ENCODE measurements around the gene AGPAT1. TPM values are rescaled to one million over a fixed set of nuclear protein-coding genes. Genes with fewer than 3 reads are reported as not detected.
"Not testable (repeated sequence)": the region's sequence is repeated elsewhere in the genome, so short reads cannot be mapped to it uniquely, and the experiment has no call there.

Gene AGPAT1
- total RNA-seq, 1 donor from 2014 or later = 13.6 TPM

DNA sequence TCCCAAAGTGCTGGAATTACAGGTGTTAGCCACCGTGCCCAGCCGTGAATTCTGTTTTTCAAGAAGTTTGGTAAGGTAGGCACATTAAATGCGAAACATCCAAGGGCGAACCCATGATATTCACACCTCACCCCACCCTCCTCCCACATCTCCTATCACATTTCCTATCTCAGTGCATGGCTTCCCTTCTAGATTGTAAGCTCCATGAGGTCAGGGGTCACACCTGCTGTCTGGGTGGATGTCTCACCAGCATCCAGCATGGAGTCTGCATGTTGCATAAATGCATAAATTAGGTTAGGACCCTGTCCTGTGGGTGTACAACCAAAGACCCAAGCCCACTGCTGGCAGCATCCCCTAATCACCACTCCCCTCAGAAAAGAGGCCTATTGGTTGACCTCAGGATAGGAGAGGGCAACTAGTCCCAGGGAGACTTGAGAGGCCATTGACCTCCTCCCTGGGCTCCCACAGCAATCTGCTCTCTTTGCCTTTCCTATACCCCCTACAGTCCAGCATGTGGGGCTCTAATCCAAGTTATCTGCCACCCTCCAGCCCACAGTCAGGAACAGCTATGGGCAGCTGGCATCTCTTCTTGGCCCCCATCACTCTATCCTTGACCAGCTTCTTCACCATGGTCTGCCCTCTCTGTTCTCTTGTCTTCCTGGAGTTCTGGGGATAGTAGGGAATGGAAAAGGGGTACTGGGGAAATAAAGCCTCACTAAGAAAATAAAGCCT is 28.3 kb downstream of the AGPAT1 start:
- no peak for DNase-seq

DNA sequence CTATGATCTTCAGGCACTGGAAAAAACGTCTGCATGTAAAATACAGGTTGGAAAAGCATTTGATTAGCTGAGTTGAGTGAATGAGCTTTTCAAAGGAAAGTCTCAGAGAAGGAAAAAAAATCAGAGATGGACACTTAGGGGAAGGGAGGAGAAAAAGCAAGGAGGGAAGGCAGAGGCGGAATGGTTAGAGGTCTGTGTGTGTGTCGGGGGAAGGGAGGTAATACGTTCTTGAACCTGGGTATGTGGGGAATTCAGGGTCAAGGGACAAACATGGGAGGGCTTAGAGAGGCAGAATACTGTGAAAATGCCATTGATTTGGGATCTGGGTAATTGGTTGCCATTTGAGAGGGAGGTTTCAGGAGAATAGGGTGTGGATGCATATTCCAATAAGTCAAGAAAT is 29.2 kb downstream of the AGPAT1 start:
- no peak for DNase-seq

DNA sequence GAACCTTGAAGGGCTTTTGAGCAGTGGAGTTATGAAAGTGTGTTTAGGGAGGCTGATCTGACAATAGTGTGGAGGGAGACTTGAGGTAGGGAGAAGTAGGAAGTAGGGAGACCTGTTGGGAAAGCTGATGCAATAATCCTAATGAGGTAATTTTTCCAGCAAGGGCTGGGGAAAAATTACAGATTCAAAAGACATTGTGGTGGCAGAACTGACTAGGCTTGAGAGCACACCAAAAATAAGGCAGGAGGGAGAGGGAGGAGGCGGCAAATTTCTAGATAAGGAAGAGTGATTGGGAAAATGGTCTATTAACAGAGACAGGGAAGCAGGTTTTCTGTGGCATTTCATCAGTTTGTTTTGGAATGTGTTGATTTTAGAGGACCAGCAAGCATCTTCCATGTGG is 29.6 kb downstream of the AGPAT1 start:
- no peak for DNase-seq

DNA sequence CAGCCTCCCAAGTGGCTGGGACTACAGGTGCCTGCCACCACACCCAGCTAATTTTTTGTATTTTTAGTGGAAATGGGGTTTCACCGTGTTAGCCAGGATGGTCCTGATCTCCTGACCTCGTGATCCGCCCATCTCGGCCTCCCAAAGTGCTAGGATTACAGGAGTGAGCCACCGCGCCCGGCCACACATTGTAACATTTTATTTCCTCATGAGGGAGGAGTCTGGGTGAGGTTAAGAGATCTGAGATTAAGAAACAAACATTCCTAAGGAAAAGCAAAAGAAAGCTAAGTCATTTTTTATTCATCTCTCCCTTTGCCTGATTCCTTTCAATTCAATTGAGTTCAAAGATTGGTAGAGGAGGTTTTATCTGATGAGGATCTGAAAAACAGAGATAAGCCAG is 31.6 kb downstream of the AGPAT1 start:
- DNase-seq = not testable (repeated sequence)

DNA sequence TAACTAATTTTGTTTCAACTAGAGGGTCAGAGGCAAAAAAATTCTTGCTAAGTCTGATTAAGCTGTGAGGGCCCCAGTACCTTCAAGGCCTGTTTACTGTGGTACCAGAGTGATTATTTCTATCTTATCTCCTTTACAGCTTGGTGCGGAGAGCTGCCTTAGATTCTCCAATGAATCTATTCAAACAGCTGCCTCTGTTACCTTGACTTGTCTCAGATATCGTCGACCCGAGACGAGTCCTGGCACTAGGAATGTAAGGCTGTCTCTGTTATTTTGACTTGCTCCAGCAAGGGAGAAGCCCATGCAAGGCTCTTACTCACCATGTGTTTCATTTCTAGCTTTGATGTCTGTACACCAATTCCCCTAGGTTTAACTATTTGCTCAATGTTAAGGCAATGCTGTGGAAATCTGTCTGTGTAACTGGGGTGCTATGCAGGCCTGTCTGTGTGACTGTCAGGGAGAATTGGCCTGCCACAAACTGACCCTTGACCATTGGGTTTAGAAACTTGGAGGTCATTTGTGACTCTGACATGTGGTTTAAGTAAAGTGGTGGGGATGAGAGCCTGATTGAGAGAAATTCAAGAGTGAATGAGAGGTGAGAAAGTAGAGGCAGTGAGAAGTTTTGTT is 35.4 kb downstream of the AGPAT1 start:
- no peak for DNase-seq

DNA sequence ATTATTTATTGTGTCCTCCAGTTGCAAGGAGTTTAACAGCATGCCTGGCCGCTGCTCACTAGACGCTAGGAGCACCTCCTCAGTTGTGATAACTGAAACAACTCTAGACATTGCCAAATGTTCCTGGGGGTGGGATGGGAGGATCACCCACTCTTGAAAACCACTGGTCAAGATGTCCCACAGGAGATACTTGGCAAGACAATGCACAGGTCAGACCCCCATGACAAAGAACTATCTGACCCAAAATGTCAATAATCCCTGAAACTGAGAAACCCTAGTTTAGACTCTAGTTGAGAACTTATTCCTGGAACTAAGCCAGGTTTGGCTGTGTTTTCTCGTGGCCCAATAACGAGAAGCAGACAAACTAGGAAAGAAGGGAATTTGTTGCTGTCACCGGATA is 36.3 kb downstream of the AGPAT1 start:
- DNase-seq = no peak

DNA sequence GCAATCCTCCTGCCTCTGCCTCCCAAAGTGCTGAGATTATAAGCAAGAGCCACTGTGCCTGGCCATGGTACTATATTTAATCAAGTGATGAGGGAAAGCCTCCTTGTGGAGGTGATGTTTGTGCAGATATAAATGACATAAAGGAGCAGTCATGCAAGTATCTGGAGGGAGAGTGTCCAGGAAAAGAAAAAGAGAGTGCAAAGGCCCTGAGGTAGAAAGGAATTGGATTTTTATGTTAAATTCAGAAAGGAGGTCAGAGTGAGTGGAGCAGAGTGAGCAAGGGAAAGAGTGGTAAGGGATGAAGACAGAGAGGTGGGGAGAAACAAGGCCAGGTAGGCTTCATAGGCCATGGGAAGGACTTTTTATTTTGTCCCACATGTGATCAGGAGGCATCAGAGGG is 38.4 kb downstream of the AGPAT1 start:
- DNase-seq = no peak

DNA sequence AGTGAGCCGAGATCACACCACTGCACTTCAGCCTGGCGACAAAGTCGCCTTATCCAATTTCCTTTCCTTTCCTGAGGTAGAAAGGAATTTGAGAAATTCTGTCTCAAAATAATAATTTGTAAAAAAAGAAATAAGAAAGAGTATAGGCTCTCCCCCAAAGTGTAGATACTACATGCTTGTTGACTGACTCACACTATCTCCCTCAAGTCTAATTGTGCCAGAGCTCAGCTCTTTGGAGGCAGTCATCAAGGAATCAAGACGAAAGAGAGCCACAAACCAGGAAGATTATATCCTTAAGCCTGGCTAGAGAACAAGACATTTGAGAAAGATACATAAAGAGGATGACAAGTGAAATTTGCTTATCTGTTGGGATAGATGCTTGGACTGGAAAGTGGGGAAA is 42.1 kb downstream of the AGPAT1 start:
- DNase-seq = no peak

DNA sequence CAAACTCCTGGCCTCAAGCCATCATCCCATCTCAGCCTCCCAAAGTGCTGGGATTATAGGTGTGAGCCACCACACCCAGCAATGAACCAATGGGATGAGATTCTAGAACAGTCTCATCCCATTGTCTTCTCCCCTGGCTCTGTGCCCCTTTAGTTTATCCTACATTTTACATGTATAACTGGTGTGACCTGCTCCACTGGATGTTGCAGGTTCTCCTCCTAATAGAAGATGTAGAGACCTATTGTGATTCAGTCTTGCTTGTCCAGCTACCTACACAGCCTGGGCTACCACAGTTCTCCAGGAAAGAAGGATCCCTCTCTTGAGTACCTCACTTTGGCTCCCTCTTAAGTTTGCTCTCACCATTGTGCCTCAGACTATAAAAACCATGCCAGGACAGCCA is 43.8 kb downstream of the AGPAT1 start:
- DNase-seq = no peak

DNA sequence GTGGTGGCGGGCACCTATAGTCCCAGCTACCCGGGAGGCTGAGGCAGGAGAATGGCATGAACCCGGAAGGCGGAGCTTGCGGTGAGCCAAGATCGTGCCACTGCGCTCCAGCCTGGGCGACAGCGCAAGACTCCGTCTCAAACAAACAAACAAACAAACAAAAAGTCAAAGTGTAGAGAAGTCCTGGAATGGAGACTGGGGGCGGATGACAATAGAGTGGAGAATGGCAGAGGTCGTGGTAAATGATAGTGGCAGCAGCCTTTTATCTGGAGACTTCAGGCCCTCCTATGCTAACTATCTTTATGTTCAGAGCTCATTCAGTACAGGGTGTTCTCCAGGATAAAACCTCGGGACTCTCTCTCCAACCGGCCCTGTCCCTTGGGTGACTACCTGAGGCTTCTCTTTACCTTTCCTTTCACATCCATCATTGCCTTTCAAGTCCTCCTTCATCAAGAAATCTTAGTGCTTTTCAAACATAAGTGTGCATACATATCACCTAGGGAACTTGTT is 44.4 kb downstream of the AGPAT1 start:
- DNase-seq = no peak

DNA sequence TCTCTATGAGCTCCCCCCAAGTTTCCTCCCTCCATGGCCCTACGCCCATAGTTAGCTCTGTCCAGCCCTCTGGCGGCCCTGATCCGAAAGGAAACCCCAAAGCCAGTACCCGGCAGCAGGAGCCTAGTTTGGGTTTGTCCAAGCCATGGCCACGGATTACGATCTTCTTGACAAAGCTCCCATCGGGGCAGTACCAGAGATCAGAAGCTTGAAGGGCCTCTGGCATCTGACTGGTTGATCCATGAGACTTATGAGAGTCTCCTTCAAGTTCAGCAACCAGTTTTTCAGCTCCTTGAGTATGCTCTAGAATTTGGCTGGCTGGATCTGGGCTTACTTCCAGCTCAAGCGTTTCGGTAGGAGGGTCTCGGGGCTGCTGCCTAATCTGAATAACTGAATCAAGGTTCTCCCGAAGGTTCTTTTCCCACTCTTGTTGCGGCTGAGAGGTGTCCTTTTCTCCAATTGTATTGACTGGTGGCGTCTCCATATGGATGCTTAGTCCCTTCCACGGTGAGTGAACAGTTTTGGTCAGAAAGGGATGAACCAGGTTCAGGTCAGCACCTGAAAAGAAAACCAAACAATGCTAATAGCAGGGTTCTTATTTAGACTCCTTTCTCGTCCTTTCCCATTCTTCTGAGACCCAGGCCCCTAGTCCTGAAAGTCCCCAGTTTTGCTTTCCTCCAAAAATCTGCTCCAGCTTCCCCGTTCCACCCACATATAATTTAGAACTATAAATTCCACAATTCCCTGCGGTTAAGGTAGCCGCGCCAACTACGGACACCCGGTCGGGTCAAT is 46.4 kb downstream of the AGPAT1 start:
- no peak for DNase-seq

DNA sequence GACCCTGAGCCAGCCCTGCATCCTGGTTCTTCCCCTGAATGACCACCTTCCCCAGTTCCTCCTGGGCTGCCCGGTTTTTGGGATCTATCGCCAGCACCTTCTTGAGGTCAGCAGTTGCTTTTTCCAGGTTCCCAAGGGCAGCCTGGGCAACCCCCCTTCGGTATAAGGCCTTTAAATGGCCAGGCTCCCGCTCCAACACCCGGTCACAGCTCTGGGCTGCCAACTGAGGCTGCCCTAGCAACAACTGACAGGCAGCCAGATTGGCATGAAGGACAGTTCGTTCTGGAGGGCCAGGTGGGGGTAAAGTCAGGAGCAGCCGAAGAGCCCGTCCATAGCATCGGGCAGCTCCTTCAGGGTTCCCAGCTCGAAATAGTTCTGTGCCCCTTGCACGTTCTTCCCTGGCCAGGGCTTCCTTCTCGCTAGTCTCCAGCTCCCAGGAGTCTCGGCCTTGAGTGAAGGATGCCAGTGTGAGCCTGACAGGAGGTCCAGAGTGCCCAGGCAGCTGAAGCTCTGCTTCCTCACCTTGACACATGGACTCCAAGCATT is 47.1 kb downstream of the AGPAT1 start:
- no peak for DNase-seq

DNA sequence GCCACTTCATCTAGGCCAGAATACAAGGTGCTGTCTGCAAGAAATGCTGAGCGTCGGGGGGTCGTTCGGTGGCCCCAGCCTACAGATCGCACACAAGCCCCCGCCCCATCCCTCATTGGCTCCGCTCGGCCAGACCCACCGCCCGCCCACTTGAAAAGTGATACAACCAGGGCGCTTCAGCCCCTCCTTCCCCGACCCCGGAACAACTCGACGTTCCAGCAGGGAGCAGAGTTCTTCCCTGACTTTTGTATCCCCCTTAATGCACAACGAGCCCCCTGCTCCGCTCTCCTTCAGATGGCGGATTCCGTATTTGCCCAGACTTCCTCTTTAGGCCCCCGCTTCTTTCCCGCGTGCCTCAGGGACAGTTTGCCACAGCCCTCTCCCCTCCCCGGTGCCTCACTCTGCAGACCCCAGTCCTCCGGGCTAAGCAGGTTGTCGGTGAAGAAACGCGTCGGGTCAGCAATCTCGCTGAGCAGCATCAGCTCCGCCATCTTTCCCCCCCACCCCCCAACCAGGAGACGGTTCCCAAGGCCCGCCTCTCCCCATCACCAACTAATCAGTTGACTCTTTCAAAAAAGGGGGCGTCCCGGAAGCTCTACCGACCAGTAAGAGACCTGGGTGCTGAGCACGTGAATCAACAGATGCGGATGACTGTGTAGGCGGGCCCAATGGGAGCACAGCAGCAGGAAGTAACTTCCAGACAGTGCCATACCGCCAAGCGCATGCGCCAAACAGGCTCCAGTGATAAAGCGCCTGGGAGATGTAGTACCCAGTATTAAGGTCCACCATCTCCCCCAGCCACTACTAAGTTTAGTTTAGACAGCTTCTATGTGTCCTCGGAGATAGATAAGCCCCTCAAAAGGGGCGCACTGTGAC is 47.9 kb downstream of the AGPAT1 start, which contains the start of gene ATF6B:
Gene ATF6B, minus strand, starts transcription at position 530 of the 876 bp plus-strand sequence. Its CDS starts 39 bp downstream, at position 491.
- peak; percentile 99 for DNase-seq

DNA sequence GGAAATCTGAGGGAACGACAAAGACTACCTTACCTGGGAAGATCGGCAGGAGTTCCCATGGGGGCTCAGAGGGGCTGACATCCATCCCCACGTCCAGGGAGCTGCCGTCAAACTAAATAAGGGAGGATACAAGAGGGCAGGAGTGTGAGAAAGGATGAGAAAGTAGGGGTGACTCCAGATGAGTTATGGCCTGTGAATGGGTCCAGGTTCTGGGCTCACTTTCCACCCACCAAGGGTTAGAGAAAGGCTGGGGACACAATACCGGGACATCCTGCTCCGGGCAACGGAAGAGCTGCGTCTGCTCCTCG is 48.5 kb downstream of the AGPAT1 start:
- no peak for DNase-seq

DNA sequence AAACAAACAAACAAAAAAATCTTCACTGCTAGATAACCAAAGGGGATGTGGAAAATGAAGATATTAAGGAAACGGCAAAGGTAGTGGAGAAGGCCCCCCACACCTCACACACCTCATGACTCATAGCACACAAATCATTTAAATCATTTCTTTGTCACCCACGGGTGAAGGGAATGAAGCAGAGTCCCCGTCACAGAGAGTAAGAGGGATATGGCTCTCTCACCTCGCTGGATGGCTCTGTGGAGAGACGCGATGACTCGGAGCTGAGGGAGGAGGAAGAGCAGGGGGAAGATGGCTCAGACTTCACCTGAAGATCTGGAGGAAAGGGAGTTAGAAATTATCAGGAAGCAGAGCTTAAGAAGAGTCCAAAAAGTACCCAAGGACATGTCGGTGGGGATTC is 49.0 kb downstream of the AGPAT1 start:
- DNase-seq = no peak

DNA sequence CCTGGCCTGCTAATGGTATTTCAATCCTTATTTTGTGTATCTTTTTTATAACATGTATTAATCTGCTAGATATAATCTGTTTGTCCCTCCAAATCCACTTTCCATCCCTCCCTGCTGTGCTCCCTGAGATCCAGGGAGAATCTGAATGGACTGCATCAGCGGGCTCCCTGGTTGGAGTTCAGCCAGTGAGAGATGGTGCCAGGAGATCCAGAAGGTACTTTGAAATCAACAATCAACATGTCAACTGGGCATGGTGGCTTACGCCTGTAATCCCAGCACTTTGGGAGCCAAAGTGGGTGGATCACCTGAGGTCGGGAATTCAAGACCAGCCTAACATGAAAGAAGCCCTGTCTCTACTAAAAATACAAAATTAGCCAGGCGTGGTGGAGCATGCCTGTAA is 52.2 kb downstream of the AGPAT1 start:
- DNase-seq = no peak

DNA sequence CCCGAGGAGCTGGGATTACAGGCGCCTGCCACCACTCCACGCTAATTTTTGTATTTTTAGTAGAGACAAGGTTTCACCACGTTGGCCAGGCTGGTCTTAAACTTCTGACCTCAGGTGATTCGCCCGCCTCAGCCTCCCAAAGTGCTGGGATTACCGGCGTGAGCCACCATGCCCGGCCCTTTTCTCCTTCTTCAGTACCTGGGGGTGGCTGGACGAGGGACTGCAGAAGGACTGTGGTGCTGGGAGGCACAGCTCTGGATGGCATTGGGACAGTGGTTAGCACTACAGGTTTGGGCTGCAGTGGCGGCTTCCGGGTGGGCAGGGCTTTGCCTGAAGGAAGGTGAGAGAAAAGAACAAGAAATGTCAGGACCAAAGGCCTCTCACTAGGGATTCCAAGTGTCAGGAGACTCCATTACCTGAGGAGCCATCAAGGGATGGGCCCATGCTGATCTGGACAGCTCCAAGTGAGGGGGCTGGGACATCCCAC is 55.3 kb downstream of the AGPAT1 start:
- DNase-seq = no peak

DNA sequence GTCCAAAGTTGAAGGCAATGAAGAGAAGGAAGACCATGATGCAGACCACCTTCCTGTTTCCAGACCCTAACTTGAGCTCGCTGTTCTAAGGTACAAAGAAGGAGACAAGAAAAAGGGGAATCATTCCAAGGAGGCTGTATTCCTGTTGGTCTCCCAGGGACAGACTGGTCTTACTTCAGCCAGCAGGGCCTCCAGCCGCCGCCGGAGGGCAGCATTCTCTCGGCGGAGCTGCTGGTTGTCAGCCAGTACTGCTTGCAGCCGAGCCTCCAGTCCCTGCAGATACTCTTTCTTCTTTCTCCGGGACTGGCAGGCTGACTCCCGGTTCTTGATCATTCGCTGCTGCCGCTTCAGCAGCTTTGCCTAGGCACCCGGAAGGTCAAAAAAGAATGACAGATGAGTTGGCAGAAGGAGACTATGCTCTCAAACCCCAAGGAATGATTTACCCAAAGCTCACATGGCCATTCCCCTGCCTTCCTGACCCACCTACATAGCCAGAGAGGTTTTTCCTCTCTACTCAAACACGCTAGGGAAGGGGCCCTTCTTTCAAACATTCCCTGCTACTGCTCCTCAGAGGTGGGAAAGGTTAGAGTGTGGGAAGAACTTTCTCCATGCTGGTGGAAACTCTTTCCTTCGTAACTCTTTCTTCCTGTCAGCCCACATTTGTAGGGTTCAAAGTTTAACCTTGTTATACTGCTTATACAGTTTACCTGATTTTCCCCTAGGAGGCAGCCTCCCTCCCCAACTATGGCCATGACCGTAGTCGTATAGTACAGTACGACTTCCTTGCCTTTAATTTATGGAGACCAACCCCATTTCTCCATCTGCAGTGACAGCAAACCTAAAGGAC is 56.9 kb downstream of the AGPAT1 start:
- peak; percentile 84 for DNase-seq
